ENCODE results near the gene VMAC.

- no peak for TF ChIP-seq CTCF (IDR thresholded peaks at IDR 0.05; ENCODE audit: borderline replicate concordance, extremely low read depth, low read length, poor library complexity, severe bottlenecking)
- TF ChIP-seq EZH2 (IDR thresholded peaks at IDR 0.05; ENCODE audit: borderline replicate concordance, low read depth, low read length, severe bottlenecking), result no peak
Measured at GRCh38 chr19:5913739-5914357, 9.2 kb downstream of the VMAC start, which contains the start of gene CAPS.
